HG02973 (cell line): ENCODE results near the gene RNF167.

Experiments used
- ATAC-seq: cut with Tn5 transposase; IDR thresholded peaks from one replicate; pipeline ENCODE4 v1.9.1; 2021; ENCODE audit warnings: moderate library complexity; ENCODE audit not compliant: unreplicated experiment

RNF167 gene

DNA sequence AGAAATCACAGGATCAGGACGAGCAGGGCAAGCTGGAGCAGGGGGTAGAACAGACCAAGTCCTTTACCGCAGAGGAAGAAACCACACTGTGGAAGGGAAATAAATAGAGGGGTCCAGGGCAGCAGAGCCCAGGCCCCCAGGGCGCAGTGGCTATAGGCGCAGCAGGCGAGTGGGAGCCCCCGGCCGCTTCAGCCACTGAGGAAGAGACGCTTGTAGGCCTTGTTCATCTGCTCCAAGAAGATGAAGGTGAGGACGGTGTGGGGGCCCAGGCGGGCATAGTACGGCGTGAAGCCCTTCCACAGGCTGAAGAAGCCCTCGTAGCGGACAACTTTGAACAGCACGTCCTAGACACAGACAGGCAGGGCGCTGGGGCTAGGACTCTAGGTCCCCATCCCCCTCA, 2.5 kb upstream of the RNF167 start:
- no peak for ATAC-seq

DNA sequence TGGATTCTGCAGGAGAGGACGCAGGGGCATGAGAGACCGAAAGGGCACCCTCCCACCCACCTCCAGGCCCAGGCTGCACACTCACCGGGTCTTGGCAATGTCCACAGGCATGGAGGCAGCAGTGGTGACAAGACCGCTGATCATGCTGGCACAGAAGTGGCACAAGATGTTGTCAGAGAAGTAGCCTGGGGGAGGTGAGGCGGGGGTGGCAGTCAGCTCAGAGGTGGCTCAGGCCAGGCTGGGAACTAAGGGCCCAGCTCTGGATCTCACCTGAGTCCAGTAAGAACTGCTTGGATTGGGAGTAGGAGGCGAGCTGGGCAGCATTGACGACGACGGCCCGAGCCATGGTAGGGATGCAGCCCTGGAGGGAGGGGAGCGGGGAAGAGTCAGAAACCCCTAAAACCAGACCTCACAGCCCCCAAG, 2.0 kb upstream of the RNF167 start:
- ATAC-seq = no peak

- ATAC-seq = no peak
These were observed 1.2 kb upstream of the RNF167 start for GRCh38 chr17:4938688-4939545.

- peak; percentile 7 for ATAC-seq
These were observed 597 bp upstream of the RNF167 start for GRCh38 chr17:4939546-4939795.

DNA sequence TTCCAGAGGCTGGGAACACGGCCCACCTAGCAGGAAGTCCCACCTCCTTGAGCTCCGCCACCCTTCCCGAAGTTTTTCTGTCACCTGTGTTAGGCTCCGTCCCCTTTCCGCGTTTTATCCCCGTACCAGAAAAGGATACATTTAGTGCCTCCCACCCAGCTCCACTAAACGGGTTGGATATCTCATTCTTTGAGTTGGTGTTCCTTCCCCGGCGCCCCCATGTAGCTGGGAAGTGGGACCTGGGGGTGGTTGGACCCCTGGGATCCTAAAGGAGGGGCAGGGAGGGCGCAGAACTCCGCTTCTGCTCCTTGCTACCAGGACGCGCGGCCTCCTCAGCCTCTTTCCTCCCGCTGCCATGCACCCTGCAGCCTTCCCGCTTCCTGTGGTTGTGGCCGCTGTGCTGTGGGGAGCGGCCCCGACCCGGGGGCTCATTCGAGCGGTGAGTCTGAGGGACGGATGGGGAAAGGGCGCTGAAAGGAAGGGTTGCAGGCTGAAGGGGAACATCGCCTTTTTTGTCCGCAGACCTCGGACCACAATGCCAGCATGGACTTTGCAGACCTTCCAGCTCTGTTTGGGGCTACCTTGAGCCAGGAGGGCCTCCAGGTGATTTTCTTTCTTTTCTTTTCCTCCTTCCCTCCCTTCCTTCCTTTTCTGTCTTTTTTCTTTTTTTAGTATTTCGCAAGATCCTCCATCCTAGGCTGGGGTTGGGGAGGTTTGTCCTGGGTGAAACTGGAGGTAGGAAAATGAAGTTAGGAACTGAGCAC, 669 bp downstream of the RNF167 start:
- ATAC-seq = peak; percentile 4

- ATAC-seq = no peak
These were observed 1.2 kb downstream of the RNF167 start for GRCh38 chr17:4941319-4941610.

- ATAC-seq = no peak
These were observed 2.9 kb downstream of the RNF167 start for GRCh38 chr17:4942760-4943508.

GRCh38 chr17:4944163-4944553, 4.1 kb downstream of the RNF167 start:
- no peak for ATAC-seq

- no peak for ATAC-seq
These were observed 4.6 kb downstream of the RNF167 start for GRCh38 chr17:4944554-4945175.

DNA sequence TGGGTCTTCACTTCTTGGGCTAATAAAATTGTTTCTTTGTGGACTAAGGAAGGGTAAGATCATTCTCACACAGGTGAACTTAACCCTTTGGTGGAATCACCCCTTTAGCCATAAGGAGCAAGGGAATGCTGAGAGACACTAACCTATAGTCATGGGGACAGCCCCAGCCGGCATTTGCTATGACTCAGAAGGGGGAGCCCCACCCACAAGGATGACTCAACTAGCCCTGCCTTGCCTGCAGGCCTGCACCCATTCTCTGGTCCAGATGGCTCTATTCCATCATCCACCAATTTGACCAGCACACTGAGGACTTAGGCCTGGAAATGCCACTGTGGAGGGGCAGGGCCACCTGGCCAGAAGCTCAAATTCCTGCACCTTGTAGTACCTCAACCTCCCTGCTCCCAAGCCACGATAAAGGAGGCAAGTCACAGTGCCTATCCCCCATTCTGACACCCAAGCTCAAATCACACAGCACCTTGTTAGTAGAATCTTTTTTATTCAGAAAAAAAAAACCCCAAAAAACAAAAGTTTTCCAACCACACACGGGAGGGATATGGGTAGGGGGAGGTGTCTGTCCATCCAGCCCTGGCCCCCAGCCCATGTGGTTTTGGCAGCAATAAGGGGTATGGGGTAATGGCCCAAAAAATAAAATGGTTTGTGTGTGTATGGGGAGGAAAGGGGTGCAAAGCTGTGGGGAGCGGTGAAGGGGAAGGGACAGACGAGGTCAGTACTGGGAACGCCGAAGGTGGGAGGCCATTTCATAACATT, 5.3 kb downstream of the RNF167 start:
- ATAC-seq = no peak

GRCh38 chr17:4945944-4946280, 5.8 kb downstream of the RNF167 start:
- ATAC-seq = no peak

- no peak for ATAC-seq
These were observed 6.4 kb downstream of the RNF167 start for GRCh38 chr17:4946312-4946976.

DNA sequence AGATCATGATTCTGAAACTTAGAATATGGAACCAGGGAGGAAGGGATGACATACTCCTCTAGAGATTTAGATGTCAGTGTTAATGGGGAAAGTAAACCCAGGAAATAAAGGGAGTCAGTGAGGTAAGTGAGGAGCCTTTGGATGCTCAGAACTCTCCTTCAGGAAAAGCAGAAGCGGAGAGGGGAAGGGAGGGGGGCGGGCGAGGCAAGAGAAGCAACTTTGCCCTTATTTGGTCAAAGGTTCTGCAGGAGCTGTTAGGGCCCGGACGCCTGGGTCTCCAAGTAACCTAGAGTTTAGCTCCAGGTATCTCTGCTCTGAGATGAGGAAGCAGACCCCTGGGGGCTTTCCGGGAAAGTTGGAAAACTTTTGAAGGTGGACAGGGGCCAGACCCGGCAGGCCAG, 6.9 kb downstream of the RNF167 start:
- ATAC-seq = no peak

GRCh38 chr17:4947411-4948165, 7.5 kb downstream of the RNF167 start:
- no peak for ATAC-seq

DNA sequence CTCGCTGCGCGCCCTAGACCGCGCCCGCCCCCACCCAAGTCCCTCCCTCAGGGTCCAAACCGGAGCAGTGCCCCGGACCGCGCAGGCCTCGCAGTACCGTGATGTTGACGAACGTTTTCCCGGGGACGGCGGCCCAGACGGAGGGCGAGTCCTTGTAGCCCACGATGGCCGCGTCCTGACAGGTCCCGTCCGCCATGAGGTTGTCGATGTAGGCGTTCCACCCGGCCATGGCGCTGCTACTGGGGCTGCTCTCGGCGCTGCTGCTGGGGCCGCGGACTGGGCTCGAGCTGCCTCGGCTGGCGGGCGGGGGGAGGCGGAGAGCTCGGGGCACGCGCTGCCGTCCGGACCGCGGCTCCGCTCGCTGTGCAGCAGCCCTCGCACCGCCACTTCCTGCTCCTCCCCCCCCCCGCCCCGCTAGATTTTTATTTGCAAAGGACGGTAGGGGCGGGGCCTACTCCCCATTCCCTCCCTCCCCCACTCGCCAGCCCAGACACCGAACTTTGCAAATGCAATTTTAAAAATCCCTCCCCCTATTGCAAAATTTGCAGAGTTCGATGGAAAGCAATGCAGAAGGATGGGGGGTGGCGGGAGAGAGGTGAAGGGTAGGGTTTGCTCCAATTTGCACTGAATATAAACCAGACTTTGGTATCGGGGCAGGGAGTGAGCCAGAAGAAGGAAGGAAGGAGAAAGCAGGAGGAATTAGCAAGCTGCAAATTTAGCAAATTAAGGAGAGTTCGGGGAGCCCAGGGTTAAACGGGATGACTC, 8.3 kb downstream of the RNF167 start, which contains the start of gene PFN1:
TSS of gene PFN1 (minus strand) at position 365 of the 765 bp plus-strand sequence. CDS start at position 229, 136 bp downstream.
- peak; percentile 7 for ATAC-seq

- ATAC-seq = peak; percentile 30
These were observed 8.9 kb downstream of the RNF167 start for GRCh38 chr17:4948931-4949320.

DNA sequence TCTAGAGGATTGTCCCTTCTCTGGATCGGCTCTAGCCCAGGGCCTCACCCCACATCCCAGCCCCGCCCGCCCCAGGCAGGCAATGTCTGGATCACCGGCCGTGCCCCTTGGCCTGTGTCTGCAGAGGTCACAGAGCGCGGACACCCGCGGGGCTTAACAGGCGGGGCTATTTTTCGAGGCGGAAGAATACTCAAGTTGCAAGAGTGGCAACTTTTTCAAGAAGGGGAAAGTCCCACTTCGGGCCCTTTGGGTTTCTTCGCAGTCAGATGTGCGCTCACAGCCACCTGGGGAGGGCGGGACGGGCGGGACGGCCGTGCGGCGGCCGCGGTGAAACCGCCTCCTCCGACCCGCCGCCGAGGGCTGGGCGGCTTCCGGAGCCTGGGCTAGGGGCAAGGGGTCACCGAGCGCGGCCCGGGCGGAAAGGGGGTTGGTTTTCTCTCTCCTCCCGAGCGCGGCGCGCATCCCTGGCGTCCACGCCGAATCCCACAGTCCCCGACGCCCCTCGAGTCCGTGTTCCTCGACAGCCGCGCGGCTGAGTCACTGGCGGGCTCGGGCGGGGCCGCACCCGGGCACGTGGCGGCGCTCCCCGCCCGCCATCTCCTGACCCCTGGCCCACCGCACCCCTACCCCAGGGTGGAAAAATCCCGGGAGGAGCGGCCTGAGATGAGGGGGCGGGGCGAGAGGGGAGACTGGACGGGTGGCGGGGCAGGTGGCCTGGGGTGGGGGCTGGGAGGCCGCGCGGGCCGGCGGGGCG, 9.4 kb downstream of the RNF167 start:
- peak; percentile 24 for ATAC-seq
